K562 (cell line): ENCODE results near the gene ST6GALNAC2. TPM values are rescaled to one million over a fixed set of nuclear protein-coding genes. Genes with fewer than 3 reads are reported as not detected.

ENCODE experiments used
- ATF2 ChIP-seq: sonication (generic); formaldehyde crosslinking; IDR thresholded peaks from 2 replicates; pipeline ENCODE4 v1.8.1; 2022; ENCODE audit warnings: missing genetic modification reagents
- CC2D1A ChIP-seq: fragments of 450-650 bp; IDR thresholded peaks from 2 replicates; pipeline ENCODE4 v1.6.1; 2017; ENCODE audit warnings: mild to moderate bottlenecking
- EP400 ChIP-seq: fragments of 450-650 bp; IDR thresholded peaks from 2 replicates; pipeline ENCODE4 v1.6.1; 2017; ENCODE audit warnings: antibody characterized with exemption, mild to moderate bottlenecking, moderate library complexity
- ESRRB ChIP-seq: fragments of 250-450 bp; sonication (Bioruptor Pico); IDR thresholded peaks from 2 replicates; pipeline ENCODE4 v1.5.0; 2020; ENCODE audit warnings: mild to moderate bottlenecking, moderate library complexity, borderline replicate concordance
- FOXJ2 ChIP-seq: fragments of 200-800 bp; sonication (Bioruptor generic); IDR thresholded peaks from 2 replicates; pipeline ENCODE4 v1.6.1; 2016; ENCODE audit warnings: missing genetic modification characterization, missing compliant biosample characterization
- HCFC1 ChIP-seq: IDR thresholded peaks from 2 replicates; pipeline ENCODE4 v1.6.1; 2012; ENCODE audit warnings: low read depth, low read length, improper control_type of control experiment
- HSF4 ChIP-seq: fragments of 250-450 bp; sonication (Bioruptor Pico); IDR thresholded peaks from 2 replicates; pipeline ENCODE4 v2.1.2; 2022; ENCODE audit warnings: mild to moderate bottlenecking, moderate library complexity, borderline replicate concordance
- KLF16 ChIP-seq: IDR thresholded peaks from 2 replicates; pipeline ENCODE4 v1.6.1; 2016; ENCODE audit warnings: antibody characterized with exemption
- MCM2 ChIP-seq: fragments of 450-650 bp; IDR thresholded peaks from 2 replicates; pipeline ENCODE4 v1.6.1; 2017; ENCODE audit warnings: low read depth, mild to moderate bottlenecking
- MEIS2 ChIP-seq: fragments of 450-650 bp; IDR thresholded peaks from 2 replicates; pipeline ENCODE4 v1.6.1; 2014; ENCODE audit warnings: mild to moderate bottlenecking; ENCODE audit not compliant: partially characterized antibody
- MLX ChIP-seq, 2 experiments: fragments of 450-650 bp in 1 of 2; sonication (generic) in 1 of 2; formaldehyde crosslinking; conservative IDR thresholded peaks; 2 replicates each; pipeline versions ENCODE4 v1.4.0 to v1.8.1; 2020 to 2022; ENCODE audit warnings: mild to moderate bottlenecking in 1 of 2, missing genetic modification reagents in 1 of 2
- MYNN ChIP-seq, 2 experiments: sonication (generic); formaldehyde crosslinking in 1 of 2; IDR thresholded peaks; 2 replicates each; pipeline versions ENCODE4 v1.5.0 to v1.6.1; 2016 to 2020; ENCODE audit warnings: antibody characterized with exemption in 1 of 2, missing genetic modification reagents in 1 of 2
- PHB2 ChIP-seq: fragments of 450-650 bp; IDR thresholded peaks from 2 replicates; pipeline ENCODE4 v1.6.1; 2017; ENCODE audit warnings: low read depth
- PHF20 ChIP-seq: fragments of 450-650 bp; IDR thresholded peaks from 2 replicates; pipeline ENCODE4 v1.6.1; 2018; ENCODE audit not compliant: partially characterized antibody
- POLR2AphosphoS5 ChIP-seq: IDR thresholded peaks from 2 replicates; pipeline ENCODE4 v1.6.1; 2011; ENCODE audit warnings: mild to moderate bottlenecking, low read depth, low read length, moderate library complexity; ENCODE audit not compliant: control insufficient read depth, insufficient read depth
- PRPF4 ChIP-seq: fragments of 200-400 bp; formaldehyde crosslinking; IDR thresholded peaks from one replicate; pipeline ENCODE4 v1.6.1; 2017; ENCODE audit warnings: low read length, low read depth, mild to moderate bottlenecking; ENCODE audit not compliant: insufficient read depth, poor library complexity, severe bottlenecking
- PTRF ChIP-seq: fragments of 450-650 bp; IDR thresholded peaks from 2 replicates; pipeline ENCODE4 v1.6.1; 2016; ENCODE audit warnings: mild to moderate bottlenecking, missing genetic modification characterization, missing compliant biosample characterization
- RAD51 ChIP-seq: fragments of 450-650 bp; IDR thresholded peaks from 2 replicates; pipeline ENCODE4 v1.7.1; 2016; ENCODE audit warnings: low read depth, mild to moderate bottlenecking, borderline replicate concordance
- STAG1 ChIP-seq: sonication (generic); formaldehyde crosslinking; IDR thresholded peaks from 2 replicates; pipeline ENCODE4 v1.5.0; 2020; ENCODE audit warnings: missing genetic modification reagents, borderline replicate concordance
- THRA ChIP-seq: fragments of 450-650 bp; IDR thresholded peaks from 2 replicates; pipeline ENCODE4 v1.6.1; 2017; ENCODE audit warnings: mild to moderate bottlenecking, moderate library complexity
- ZBTB1 ChIP-seq: sonication (generic); formaldehyde crosslinking; IDR thresholded peaks from 2 replicates; pipeline ENCODE4 v1.8.1; 2023; ENCODE audit warnings: missing genetic modification reagents, low read depth, mild to moderate bottlenecking, borderline replicate concordance
- ZNF121 ChIP-seq: sonication (generic); formaldehyde crosslinking; conservative IDR thresholded peaks from 2 replicates; pipeline ENCODE4 v1.8.0; 2022; ENCODE audit warnings: missing genetic modification reagents
- ZNF174 ChIP-seq: fragments of 250-450 bp; sonication (Bioruptor Pico); IDR thresholded peaks from 2 replicates; pipeline ENCODE4 v1.4.0; 2020; ENCODE audit warnings: mild to moderate bottlenecking
- ZNF324 ChIP-seq: fragments of 250-450 bp; sonication (Bioruptor Pico); IDR thresholded peaks from 2 replicates; pipeline ENCODE4 v1.4.0; 2020; ENCODE audit warnings: mild to moderate bottlenecking
- ZNF354B ChIP-seq: fragments of 250-450 bp; sonication (Bioruptor Pico); IDR thresholded peaks from 2 replicates; pipeline ENCODE4 v1.4.0; 2020
- ZNF655 ChIP-seq: fragments of 250-450 bp; sonication (Bioruptor Pico); IDR thresholded peaks from 2 replicates; pipeline ENCODE4 v1.5.0; 2021
- polyA plus RNA-seq, 8 experiments: library from polyadenylated mRNA; depleted of rRNA in 4 of 8; stranded (reverse) in 5 of 8; unstranded in 3 of 8; fragments of >200 nt; fragmentation: Nextera tagmentation in 2 of 8; fragmentation: Illumina TruSeq in 1 of 8; extraction: Ambion mirVana in 2 of 8; extraction: Trizol in 1 of 8; gene quantifications; 2 replicates each; pipeline versions ENCODE4 v1.2.1 to v1.2.3, GENCODE V29; 2011 to 2014; ENCODE audit warnings: inconsistent platforms in 1 of 8, missing spikeins in 1 of 8
- total RNA-seq, 7 experiments: library from RNA; depleted of rRNA in 6 of 7; stranded (reverse); fragments of >200 nt in 6 of 7; fragmentation: Illumina TruSeq in 2 of 7; extraction: Trizol in 2 of 7; gene quantifications; 2 replicates each; pipeline versions ENCODE4 v1.2.1 to v1.2.3, GENCODE V29; 2011 to 2021; ENCODE audit warnings: low replicate concordance in 1 of 7

ST6GALNAC2 gene
- total and polyA plus RNA-seq, 9 of the 15 experiments (the other 6 are each of a cell fraction or from before 2014, with no cell fraction given) = 0.18 TPM; not detected in 8

GRCh38 chr17:76528528-76529223 lies 57.0 kb downstream of the ST6GALNAC2 start (continued):
- TF ChIP-seq ATF2 (CRISPR knock-in tag) = no peak
- TF ChIP-seq ZNF655 = no peak
- TF ChIP-seq PTRF = no peak
- no peak for TF ChIP-seq MCM2
- TF ChIP-seq STAG1 (CRISPR knock-in tag) = no peak
- TF ChIP-seq MLX (CRISPR knock-in tag; conservative IDR thresholded peaks at IDR 0.05) = no peak
- no peak for TF ChIP-seq HSF4
- TF ChIP-seq FOXJ2 (tag) = peak; percentile 52
- TF ChIP-seq KLF16 = 0 out of 2 replicates have a peak, but pooled peaks have one; percentile 24
- TF ChIP-seq MEIS2 = no peak
- no peak for TF ChIP-seq HCFC1
- TF ChIP-seq ZBTB1 (CRISPR knock-in tag) = no peak
- TF ChIP-seq ZNF324 = no peak
- TF ChIP-seq PHF20 = no peak
- no peak for TF ChIP-seq ZNF121
- no peak for TF ChIP-seq THRA
- TF ChIP-seq PHB2 = no peak
- no peak for TF ChIP-seq ZNF174 (CRISPR knock-in tag)
- TF ChIP-seq PRPF4 = no peak
- TF ChIP-seq MYNN (IDR thresholded peaks at IDR 0.05) = peak; percentile 42; the same call in 1 of the 2 replicates
- no peak for TF ChIP-seq MYNN (CRISPR knock-in tag; IDR thresholded peaks at IDR 0.05)
- no peak for TF ChIP-seq ZNF354B (CRISPR knock-in tag)
- TF ChIP-seq EP400 = peak; percentile 33
- TF ChIP-seq ESRRB (CRISPR knock-in tag) = no peak
- no peak for TF ChIP-seq CC2D1A
- TF ChIP-seq RAD51 = no peak
- 0 out of 2 replicates have a peak, but pooled peaks have one; percentile 10 for TF ChIP-seq POLR2AphosphoS5
